ENCODE data around the gene RNF213. TPM values are rescaled to one million over a fixed set of nuclear protein-coding genes. Genes with fewer than 3 reads are reported as not detected.

Gene RNF213
- total and polyA plus RNA-seq, 10 of the 15 experiments (the other 5 are each of a cell fraction or from before 2014, with no cell fraction given), result 18.6 to 145 (median 65.8) TPM

DNA sequence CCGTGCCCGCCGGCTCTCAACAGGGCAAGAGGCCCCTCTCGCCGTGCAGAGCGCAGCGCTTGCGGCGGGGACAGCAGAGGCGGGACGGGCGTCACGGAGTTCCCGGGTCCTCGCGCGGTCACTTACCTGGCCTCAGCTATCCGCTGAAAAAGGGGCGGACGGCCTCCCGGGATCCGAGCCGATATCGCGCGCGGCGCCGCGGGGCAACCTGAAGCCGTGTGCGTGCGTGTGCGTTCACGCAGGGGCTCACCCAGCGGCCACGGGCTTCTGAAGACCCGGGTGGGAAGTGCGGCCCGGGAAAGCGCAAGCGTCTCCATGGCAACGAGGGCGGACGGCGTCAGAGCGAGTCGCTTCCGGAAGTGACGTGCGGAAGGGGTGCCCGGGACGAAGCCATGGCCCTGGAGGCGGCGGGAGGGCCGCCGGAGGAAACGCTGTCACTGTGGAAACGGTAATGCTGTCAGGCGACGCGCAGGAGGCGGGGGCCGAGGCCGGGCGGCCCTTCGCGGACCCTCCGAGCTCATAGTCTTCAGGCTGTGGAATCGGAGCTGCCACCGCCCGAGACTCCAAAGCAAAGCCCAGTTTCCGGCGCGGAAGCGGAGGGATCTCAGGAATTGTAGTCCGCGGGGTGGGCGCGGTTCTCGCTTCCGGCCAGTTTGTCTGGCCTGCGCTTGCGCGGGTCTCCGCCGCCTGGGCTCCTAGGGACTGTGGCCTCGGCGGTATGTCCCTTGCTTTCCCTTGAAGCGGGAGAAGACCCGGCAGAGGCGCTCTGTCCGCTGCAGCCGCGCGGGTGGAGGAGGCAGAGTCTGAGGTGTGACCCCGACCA, 154.4 kb downstream of the RNF213 start, which contains the start of gene ENDOV (continued):
- TF ChIP-seq, protein P1, sequence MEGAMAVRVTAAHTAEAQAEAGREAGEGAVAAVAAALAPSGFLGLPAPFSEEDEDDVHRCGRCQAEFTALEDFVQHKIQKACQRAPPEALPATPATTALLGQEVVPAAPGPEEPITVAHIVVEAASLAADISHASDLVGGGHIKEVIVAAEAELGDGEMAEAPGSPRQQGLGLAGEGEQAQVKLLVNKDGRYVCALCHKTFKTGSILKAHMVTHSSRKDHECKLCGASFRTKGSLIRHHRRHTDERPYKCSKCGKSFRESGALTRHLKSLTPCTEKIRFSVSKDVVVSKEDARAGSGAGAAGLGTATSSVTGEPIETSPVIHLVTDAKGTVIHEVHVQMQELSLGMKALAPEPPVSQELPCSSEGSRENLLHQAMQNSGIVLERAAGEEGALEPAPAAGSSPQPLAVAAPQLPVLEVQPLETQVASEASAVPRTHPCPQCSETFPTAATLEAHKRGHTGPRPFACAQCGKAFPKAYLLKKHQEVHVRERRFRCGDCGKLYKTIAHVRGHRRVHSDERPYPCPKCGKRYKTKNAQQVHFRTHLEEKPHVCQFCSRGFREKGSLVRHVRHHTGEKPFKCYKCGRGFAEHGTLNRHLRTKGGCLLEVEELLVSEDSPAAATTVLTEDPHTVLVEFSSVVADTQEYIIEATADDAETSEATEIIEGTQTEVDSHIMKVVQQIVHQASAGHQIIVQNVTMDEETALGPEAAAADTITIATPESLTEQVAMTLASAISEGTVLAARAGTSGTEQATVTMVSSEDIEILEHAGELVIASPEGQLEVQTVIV (IDR thresholded peaks at IDR 0.05; ENCODE audit: borderline replicate concordance, partially characterized antibody), result peak; percentile 68
- peak; percentile 81 for TF ChIP-seq KLF5 (IDR thresholded peaks at IDR 0.05; ENCODE audit: partially characterized antibody)
- no peak for TF ChIP-seq MYC (IDR thresholded peaks at IDR 0.05; ENCODE audit: insufficient read depth, insufficient read length, insufficient replicate concordance, low read length, severe bottlenecking)
- TF ChIP-seq CBFB (IDR thresholded peaks at IDR 0.05; ENCODE audit: low read depth), result 0 out of 2 replicates have a peak, but pooled peaks have one; percentile 31
- peak; percentile 99 for TF ChIP-seq BMI1 (IDR thresholded peaks at IDR 0.05; ENCODE audit: borderline replicate concordance)
- TF ChIP-seq, protein P2, sequence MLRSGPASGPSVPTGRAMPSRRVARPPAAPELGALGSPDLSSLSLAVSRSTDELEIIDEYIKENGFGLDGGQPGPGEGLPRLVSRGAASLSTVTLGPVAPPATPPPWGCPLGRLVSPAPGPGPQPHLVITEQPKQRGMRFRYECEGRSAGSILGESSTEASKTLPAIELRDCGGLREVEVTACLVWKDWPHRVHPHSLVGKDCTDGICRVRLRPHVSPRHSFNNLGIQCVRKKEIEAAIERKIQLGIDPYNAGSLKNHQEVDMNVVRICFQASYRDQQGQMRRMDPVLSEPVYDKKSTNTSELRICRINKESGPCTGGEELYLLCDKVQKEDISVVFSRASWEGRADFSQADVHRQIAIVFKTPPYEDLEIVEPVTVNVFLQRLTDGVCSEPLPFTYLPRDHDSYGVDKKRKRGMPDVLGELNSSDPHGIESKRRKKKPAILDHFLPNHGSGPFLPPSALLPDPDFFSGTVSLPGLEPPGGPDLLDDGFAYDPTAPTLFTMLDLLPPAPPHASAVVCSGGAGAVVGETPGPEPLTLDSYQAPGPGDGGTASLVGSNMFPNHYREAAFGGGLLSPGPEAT (IDR thresholded peaks at IDR 0.05; ENCODE audit: low read depth), result peak; percentile 90
- TF ChIP-seq, protein P3, sequence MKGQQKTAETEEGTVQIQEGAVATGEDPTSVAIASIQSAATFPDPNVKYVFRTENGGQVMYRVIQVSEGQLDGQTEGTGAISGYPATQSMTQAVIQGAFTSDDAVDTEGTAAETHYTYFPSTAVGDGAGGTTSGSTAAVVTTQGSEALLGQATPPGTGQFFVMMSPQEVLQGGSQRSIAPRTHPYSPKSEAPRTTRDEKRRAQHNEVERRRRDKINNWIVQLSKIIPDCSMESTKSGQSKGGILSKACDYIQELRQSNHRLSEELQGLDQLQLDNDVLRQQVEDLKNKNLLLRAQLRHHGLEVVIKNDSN (IDR thresholded peaks at IDR 0.05; ENCODE audit: borderline replicate concordance, extremely low read length, insufficient read depth, low read depth, low read length), result no peak
- TF ChIP-seq YY1 (IDR thresholded peaks at IDR 0.05; ENCODE audit: low read depth, low read length), result peak; percentile 85
- TF ChIP-seq, protein P4, sequence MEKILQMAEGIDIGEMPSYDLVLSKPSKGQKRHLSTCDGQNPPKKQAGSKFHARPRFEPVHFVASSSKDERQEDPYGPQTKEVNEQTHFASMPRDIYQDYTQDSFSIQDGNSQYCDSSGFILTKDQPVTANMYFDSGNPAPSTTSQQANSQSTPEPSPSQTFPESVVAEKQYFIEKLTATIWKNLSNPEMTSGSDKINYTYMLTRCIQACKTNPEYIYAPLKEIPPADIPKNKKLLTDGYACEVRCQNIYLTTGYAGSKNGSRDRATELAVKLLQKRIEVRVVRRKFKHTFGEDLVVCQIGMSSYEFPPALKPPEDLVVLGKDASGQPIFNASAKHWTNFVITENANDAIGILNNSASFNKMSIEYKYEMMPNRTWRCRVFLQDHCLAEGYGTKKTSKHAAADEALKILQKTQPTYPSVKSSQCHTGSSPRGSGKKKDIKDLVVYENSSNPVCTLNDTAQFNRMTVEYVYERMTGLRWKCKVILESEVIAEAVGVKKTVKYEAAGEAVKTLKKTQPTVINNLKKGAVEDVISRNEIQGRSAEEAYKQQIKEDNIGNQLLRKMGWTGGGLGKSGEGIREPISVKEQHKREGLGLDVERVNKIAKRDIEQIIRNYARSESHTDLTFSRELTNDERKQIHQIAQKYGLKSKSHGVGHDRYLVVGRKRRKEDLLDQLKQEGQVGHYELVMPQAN (conservative IDR thresholded peaks at IDR 0.05), result peak; percentile 98
- no peak for TF ChIP-seq NFIC (IDR thresholded peaks at IDR 0.05; ENCODE audit: low read depth, low read length)
- peak; percentile 69 for TF ChIP-seq ATF7 (IDR thresholded peaks at IDR 0.05; ENCODE audit: low read depth)
- no peak for TF ChIP-seq SMC3 (IDR thresholded peaks at IDR 0.05; ENCODE audit: borderline replicate concordance, low read length)
- TF ChIP-seq RUNX3 (IDR thresholded peaks at IDR 0.05; ENCODE audit: low read length), result peak; percentile 56
- TF ChIP-seq TCF3 (IDR thresholded peaks at IDR 0.05; ENCODE audit: borderline replicate concordance, insufficient read depth, low read depth, low read length), result no peak
- TF ChIP-seq SP1 (IDR thresholded peaks at IDR 0.05; ENCODE audit: low read depth, low read length), result no peak
- TF ChIP-seq, protein P5, sequence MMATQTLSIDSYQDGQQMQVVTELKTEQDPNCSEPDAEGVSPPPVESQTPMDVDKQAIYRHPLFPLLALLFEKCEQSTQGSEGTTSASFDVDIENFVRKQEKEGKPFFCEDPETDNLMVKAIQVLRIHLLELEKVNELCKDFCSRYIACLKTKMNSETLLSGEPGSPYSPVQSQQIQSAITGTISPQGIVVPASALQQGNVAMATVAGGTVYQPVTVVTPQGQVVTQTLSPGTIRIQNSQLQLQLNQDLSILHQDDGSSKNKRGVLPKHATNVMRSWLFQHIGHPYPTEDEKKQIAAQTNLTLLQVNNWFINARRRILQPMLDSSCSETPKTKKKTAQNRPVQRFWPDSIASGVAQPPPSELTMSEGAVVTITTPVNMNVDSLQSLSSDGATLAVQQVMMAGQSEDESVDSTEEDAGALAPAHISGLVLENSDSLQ (IDR thresholded peaks at IDR 0.05), result peak; percentile 64; the same call in 1 of the 2 replicates
- no peak for TF ChIP-seq BCL11A (IDR thresholded peaks at IDR 0.05; ENCODE audit: low read depth, low read length)

Measured in GM12878 (cell line).